ENCODE results near the gene CNNM2.

GRCh38 chr10:103102195-103102594 lies 184.1 kb downstream of the CNNM2 start:
- no peak for TF ChIP-seq CTCF (conservative IDR thresholded peaks at IDR 0.05; ENCODE audit: low read length)
- TF ChIP-seq EZH2phosphoT487 (IDR thresholded peaks at IDR 0.05; ENCODE audit: borderline replicate concordance): no peak
